Peyer's patch (tissue), 4 donors: Measurements from ENCODE around the gene GALE. TPM values are rescaled to one million over a fixed set of nuclear protein-coding genes. Genes with fewer than 3 reads are reported as not detected.
A peak's percentile ranks its signal among the peaks of the same experiment; 100 is the strongest.

Experiments used
- DNase-seq, 3 donors: peaks; one replicate each; pipeline ENCODE4 v3.0.0-alpha.2; 2017 to 2019
- H3K27ac ChIP-seq, 4 donors: fragments of 200-600 bp; sonication (generic); one replicate each; pipeline ENCODE4 v1.5.1; 2016 to 2019
- H3K27me3 ChIP-seq, 2 donors: fragments of 200-600 bp; sonication (generic); one replicate each; pipeline ENCODE4 v1.5.1; 2019
- H3K36me3 ChIP-seq, 3 donors: fragments of 200-600 bp; sonication (generic); one replicate each; pipeline ENCODE4 v1.5.1; 2016 to 2019
- H3K4me1 ChIP-seq, 4 donors: fragments of 200-600 bp; sonication (generic); one replicate each; pipeline ENCODE4 v1.5.1; 2016 to 2019
- H3K4me3 ChIP-seq, 4 donors: fragments of 200-600 bp; sonication (generic); 1 replicate in 3 of 4; 2 replicates in 1 of 4; pipeline ENCODE4 v1.5.1; 2016 to 2019; ENCODE audit warnings: mild to moderate bottlenecking in 1 of 4
- H3K9me3 ChIP-seq, 4 donors: fragments of 200-600 bp; sonication (generic); one replicate each; pipeline ENCODE4 v1.5.1; 2016 to 2019; ENCODE audit warnings: mild to moderate bottlenecking in 1 of 4
- CTCF ChIP-seq, 6 experiments: fragments of 450-650 bp in 4 of 6; fragments of 200-600 bp in 2 of 6; sonication (generic) in 1 of 6; IDR thresholded peaks; one replicate each; pipeline ENCODE4 v1.5.1; 2017 to 2019; ENCODE audit warnings: antibody characterized with exemption in 6 of 6, mild to moderate bottlenecking in 3 of 6, moderate library complexity in 1 of 6
- POLR2A ChIP-seq, 2 donors: fragments of 450-650 bp; IDR thresholded peaks; one replicate each; pipeline ENCODE4 v1.5.1; 2017; ENCODE audit warnings: antibody characterized with exemption in 2 of 2, mild to moderate bottlenecking in 2 of 2, moderate library complexity in 2 of 2
- total RNA-seq, 4 donors: library from RNA; depleted of rRNA; stranded (reverse); fragments of >200 nt; gene quantifications; one replicate each; pipeline ENCODE4 v1.1.0, GENCODE V29; 2016

Gene GALE
- total RNA-seq, 4 donors from 2014 or later, result 58.6 to 137 (median 107) TPM

GRCh38 chr1:23816361-23816760 is 15.8 kb upstream of the GALE start:
- H3K36me3 ChIP-seq, result peaks cover 0 to 66% (median 0%) of the 10 kb centered on the region in 3 donors
- H3K9me3 ChIP-seq, result no peaks in the 10 kb centered on the region
- peaks cover 0 to 2% (median 0%) of the 10 kb centered on the region in 4 donors for H3K4me1 ChIP-seq
- H3K27ac ChIP-seq, result no peak overlapping the region
- DNase-seq, result no peak
- H3K27me3 ChIP-seq, result no peaks in the 10 kb centered on the region
- H3K4me3 ChIP-seq, result no peak overlapping the region
- TF ChIP-seq CTCF (IDR thresholded peaks at IDR 0.05) (no peak), POLR2A (IDR thresholded peaks at IDR 0.05) (no peak)

DNA sequence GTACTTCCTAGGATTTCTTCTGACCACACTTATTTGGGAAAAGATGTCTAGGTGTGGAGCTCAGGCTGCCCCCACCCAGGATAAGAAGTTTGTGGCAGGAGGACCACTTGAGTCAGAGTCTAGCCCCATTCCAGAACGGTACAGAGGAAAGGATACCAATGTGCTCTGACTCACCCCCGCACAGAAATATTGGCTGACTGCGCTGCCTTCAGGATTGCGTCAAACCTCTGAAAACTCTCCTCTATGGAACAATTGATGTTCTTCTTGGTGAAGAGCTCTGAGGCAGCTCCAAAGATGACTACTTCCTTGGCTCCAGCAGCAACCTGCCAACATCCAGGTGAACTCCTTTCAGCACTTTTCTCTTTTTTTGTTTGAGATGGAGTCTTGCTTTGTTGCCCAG is 13.5 kb upstream of the GALE start:
- H3K36me3 ChIP-seq, result peaks cover 0 to 57% (median 0%) of the 10 kb centered on the region in 3 donors
- no peak for TF ChIP-seq CTCF (IDR thresholded peaks at IDR 0.05)
- no peak for DNase-seq
- H3K27ac ChIP-seq, result no peak overlapping the region
- no peak overlapping the region for H3K4me3 ChIP-seq
- peaks cover 0 to 21% (median 5%) of the 10 kb centered on the region in 4 donors for H3K4me1 ChIP-seq
- no peaks in the 10 kb centered on the region for H3K27me3 ChIP-seq
- no peaks in the 10 kb centered on the region for H3K9me3 ChIP-seq

DNA sequence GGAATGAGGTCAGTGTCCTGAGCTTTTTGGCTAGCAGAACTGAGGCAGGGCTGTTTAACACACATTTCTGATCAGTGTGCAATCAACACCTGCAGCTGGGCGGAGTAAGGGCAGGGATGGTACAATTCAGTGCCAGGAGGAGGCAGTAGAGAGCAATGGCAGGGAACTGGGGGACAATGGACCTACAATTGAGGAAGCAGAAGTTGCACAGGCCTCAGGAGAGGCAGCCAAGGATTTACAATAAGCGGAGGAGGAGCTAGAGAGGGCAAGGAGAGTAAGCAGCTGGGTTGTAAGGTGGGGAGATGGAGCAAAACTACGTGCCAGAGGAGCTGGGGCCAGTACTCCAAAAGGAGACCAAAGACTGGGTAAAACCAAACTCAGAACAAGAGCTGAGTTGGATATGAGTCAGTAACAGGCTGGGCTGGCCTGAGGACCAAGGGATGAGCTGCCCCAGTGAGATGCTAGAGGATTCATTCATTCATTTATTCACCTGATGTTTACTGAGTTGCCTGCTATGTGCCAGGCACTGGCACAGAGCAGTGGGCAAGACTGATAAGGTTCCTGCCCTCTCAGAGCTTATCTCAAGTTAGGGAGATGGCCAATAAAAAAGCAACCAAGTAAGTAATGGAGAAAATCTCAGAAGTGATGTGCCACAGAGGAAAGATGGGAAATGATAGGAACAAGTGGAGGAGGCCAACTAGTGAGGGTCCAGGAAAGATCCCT is 10.4 kb upstream of the GALE start:
- Histone ChIP-seq H3K27ac (peak overlapping the region in 3 of 4 donors; percentile 23 to 51 (median 31)), H3K36me3 (peaks cover 0 to 28% (median 0%) of the 10 kb centered on the region in 3 donors), H3K9me3 (no peaks in the 10 kb centered on the region), H3K4me3 (no peak overlapping the region), H3K27me3 (no peaks in the 10 kb centered on the region), H3K4me1 (peaks cover 0 to 21% (median 5%) of the 10 kb centered on the region in 4 donors)
- TF ChIP-seq POLR2A (IDR thresholded peaks at IDR 0.05), result no peak
- peak; percentile 51 to 90 (median 80) for TF ChIP-seq CTCF (IDR thresholded peaks at IDR 0.05)
- peak; percentile 64 to 86 (median 73) for DNase-seq

DNA sequence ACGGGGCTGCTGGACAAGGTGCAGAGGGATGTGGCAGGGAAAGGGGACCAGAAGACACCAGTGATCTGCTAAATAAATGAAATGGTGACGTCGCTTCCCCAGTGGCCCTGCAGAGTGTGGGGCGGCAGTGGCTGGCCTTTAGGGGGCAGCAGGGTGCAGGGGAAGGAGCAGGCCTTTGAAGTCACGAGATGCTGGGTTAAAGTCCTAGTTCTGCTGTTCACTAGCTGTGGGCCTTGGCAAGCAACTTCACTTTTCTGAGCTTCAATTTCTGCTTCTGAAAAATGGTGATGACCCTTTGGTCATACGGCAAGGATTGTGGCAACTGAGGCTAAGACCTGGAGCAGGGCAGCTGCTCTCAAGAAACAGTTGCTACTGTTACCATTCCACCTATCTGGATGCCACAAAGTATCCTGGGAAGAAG is 9.2 kb upstream of the GALE start:
- Histone ChIP-seq H3K27me3 (no peaks in the 10 kb centered on the region), H3K4me1 (peaks cover 0 to 21% (median 5%) of the 10 kb centered on the region in 4 donors), H3K36me3 (peaks cover 0 to 16% (median 0%) of the 10 kb centered on the region in 3 donors), H3K9me3 (no peaks in the 10 kb centered on the region), H3K4me3 (no peak overlapping the region), H3K27ac (peak overlapping the region; percentile 27 to 51 (median 46))
- DNase-seq, result peak; percentile 84 to 92 (median 88)
- TF ChIP-seq POLR2A (IDR thresholded peaks at IDR 0.05) (peak in 1 of 2 donors; percentile 21), CTCF (IDR thresholded peaks at IDR 0.05) (peak; percentile 65 to 92 (median 86))

- H3K9me3 ChIP-seq, result no peaks in the 10 kb centered on the region
- no peaks in the 10 kb centered on the region for H3K27me3 ChIP-seq
- peaks cover 0 to 21% (median 5%) of the 10 kb centered on the region in 4 donors for H3K4me1 ChIP-seq
- peak in 1 of 3 donors; percentile 4 for DNase-seq
- TF ChIP-seq CTCF (IDR thresholded peaks at IDR 0.05), result no peak
- TF ChIP-seq POLR2A (IDR thresholded peaks at IDR 0.05), result no peak
- H3K36me3 ChIP-seq, result peaks cover 0 to 6% (median 0%) of the 10 kb centered on the region in 3 donors
- no peak overlapping the region for H3K4me3 ChIP-seq
- H3K27ac ChIP-seq, result no peak overlapping the region
Measured at GRCh38 chr1:23807453-23807852, 6.9 kb upstream of the GALE start.
